GM06990 (cell line): ENCODE measurements around the gene CD226.
A peak's percentile ranks its signal among the peaks of the same experiment; 100 is the strongest.

Experiments used
- DNase-seq: peaks from one replicate; pipeline ENCODE4 v3.0.0-alpha.2; 2011; ENCODE audit not compliant: insufficient read length; ENCODE audit errors: extremely low read depth
- H3K27me3 ChIP-seq: replicated peaks from 2 replicates; pipeline ENCODE4 v1.6.0; 2011; ENCODE audit warnings: low read length; ENCODE audit not compliant: control insufficient read depth, insufficient read depth
- H3K36me3 ChIP-seq: 2 replicates; pipeline ENCODE4 v1.5.1; 2011; ENCODE audit warnings: low read length; ENCODE audit not compliant: control insufficient read depth, insufficient read depth
- H3K4me3 ChIP-seq: replicated peaks from 2 replicates; pipeline ENCODE4 v1.5.1; 2011; ENCODE audit warnings: low read depth, mild to moderate bottlenecking, control low read depth, low read length
- TF ChIP-seq, protein P1 (sequence below): IDR thresholded peaks from 2 replicates; pipeline ENCODE4 v1.5.1; 2011; ENCODE audit warnings: low read length, control low read depth, mild to moderate bottlenecking, inconsistent platforms; ENCODE audit not compliant: insufficient read depth, poor library complexity, severe bottlenecking

The CD226 gene

GRCh38 chr18:69889009-69889408, 58.7 kb downstream of the CD226 start:
- DNase-seq: no peak
- TF ChIP-seq, protein P1, sequence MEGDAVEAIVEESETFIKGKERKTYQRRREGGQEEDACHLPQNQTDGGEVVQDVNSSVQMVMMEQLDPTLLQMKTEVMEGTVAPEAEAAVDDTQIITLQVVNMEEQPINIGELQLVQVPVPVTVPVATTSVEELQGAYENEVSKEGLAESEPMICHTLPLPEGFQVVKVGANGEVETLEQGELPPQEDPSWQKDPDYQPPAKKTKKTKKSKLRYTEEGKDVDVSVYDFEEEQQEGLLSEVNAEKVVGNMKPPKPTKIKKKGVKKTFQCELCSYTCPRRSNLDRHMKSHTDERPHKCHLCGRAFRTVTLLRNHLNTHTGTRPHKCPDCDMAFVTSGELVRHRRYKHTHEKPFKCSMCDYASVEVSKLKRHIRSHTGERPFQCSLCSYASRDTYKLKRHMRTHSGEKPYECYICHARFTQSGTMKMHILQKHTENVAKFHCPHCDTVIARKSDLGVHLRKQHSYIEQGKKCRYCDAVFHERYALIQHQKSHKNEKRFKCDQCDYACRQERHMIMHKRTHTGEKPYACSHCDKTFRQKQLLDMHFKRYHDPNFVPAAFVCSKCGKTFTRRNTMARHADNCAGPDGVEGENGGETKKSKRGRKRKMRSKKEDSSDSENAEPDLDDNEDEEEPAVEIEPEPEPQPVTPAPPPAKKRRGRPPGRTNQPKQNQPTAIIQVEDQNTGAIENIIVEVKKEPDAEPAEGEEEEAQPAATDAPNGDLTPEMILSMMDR: no peak
- H3K36me3 ChIP-seq: peaks cover 2% of the 10 kb centered on the region
- no peaks in the 10 kb centered on the region for H3K27me3 ChIP-seq
- H3K4me3 ChIP-seq: no peak overlapping the region

GRCh38 chr18:69887256-69887655, 60.4 kb downstream of the CD226 start:
- Histone ChIP-seq H3K4me3 (no peak overlapping the region), H3K27me3 (no peaks in the 10 kb centered on the region), H3K36me3 (peaks cover 6% of the 10 kb centered on the region)
- TF ChIP-seq, protein P1: no peak
- DNase-seq: no peak

GRCh38 chr18:69885841-69886531, 61.7 kb downstream of the CD226 start:
- peak; percentile 37 for DNase-seq
- no peaks in the 10 kb centered on the region for H3K27me3 ChIP-seq
- peaks cover 6% of the 10 kb centered on the region for H3K36me3 ChIP-seq
- no peak overlapping the region for H3K4me3 ChIP-seq
- TF ChIP-seq, protein P1: no peak

DNA sequence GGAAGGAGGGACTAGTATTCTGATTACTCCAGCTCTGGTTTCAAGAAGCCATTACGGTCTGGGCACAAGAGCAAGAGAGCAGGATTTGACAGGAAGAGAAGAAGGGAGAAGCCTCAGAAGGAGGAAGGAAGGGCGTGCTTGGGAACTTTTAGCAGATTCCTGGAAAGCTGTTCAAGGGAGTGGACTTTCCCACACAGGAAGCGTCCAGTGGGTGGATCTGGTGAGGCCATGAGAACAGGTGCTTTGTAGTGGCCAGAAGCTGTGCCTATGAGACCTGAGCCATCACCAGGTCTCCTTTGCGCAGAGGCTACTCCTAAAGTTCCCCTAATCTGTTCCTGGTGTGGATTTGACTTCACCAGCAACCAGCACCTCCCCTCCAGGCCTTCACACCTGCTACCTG, 62.3 kb downstream of the CD226 start:
- H3K27me3 ChIP-seq: no peaks in the 10 kb centered on the region
- no peak for DNase-seq
- no peak overlapping the region for H3K4me3 ChIP-seq
- TF ChIP-seq, protein P1: no peak
- peaks cover 6% of the 10 kb centered on the region for H3K36me3 ChIP-seq

GRCh38 chr18:69883781-69884180, 63.9 kb downstream of the CD226 start:
- no peak for DNase-seq
- Histone ChIP-seq H3K36me3 (peaks cover 6% of the 10 kb centered on the region), H3K4me3 (no peak overlapping the region), H3K27me3 (no peaks in the 10 kb centered on the region)
- TF ChIP-seq, protein P1: no peak
